ACC112 (cell line): ENCODE data around the gene UFSP1.
"Not testable (repeated sequence)": the region's sequence is repeated elsewhere in the genome, so short reads cannot be mapped to it uniquely, and the experiment has no call there.

Source experiments
- H2AFZ ChIP-seq: fragments of 200-600 bp; sonication (generic); one replicate; pipeline ENCODE4 v1.6.0; 2017; ENCODE audit warnings: antibody characterized with exemption, low read length; ENCODE audit not compliant: unreplicated experiment
- H3K27ac ChIP-seq: fragments of 200-600 bp; sonication (generic); 2 replicates; pipeline ENCODE4 v1.5.1; 2014; ENCODE audit warnings: low read depth, mild to moderate bottlenecking, antibody characterized with exemption, low read length, moderate library complexity
- H3K27me3 ChIP-seq: fragments of 200-600 bp; sonication (generic); 2 replicates; pipeline ENCODE4 v1.6.1; 2014; ENCODE audit warnings: mild to moderate bottlenecking, antibody characterized with exemption, low read length, moderate library complexity, mixed read lengths; ENCODE audit not compliant: insufficient read depth
- H3K36me3 ChIP-seq: fragments of 200-600 bp; sonication (generic); 2 replicates; pipeline ENCODE4 v1.6.1; 2016; ENCODE audit warnings: mild to moderate bottlenecking, antibody characterized with exemption, low read length, moderate library complexity, mixed read lengths; ENCODE audit not compliant: insufficient read depth
- H3K4me1 ChIP-seq: fragments of 200-600 bp; sonication (generic); one replicate; pipeline ENCODE4 v1.6.1; 2016; ENCODE audit warnings: low read length, mixed read lengths; ENCODE audit not compliant: insufficient read depth, unreplicated experiment, control insufficient read depth
- H3K4me3 ChIP-seq: fragments of 200-600 bp; sonication (generic); 2 replicates; pipeline ENCODE4 v1.5.1; 2014; ENCODE audit warnings: mild to moderate bottlenecking, low read depth, low read length
- H3K79me2 ChIP-seq: fragments of 200-600 bp; sonication (generic); one replicate; pipeline ENCODE4 v1.6.0; 2016; ENCODE audit warnings: low read length; ENCODE audit not compliant: control insufficient read depth, unreplicated experiment, insufficient read depth

The UFSP1 gene

DNA sequence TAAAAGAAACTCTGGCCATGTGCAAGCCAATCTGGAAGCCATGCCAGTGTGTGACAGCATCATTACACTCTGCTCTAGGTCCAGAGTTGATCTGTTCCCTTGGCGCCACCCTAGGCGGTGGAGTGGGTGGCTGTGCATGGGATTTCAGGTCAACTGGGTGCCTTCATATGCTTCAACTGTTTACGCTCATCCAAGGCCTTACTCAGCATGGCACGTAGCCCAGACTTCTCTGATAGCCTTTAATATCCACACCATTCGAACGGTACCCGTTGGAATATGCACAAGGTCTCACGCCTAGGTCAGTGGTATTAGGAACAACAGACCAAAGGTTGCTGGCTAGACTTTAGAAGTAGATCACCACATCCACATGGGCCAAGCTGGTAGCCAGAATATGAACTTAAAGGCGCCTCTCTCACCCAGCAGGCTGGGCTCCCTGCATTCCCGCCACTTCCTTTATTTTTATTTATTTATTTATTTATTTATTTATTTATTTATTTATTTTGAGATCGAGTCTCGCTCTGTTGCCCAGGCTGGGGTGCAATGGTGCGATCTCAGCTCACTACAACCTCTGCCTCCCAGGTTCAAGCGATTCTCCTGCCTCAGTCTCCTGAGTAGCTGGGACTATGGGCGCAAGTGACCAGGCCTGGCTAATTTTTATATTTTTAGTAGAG lies 24.8 kb upstream of the UFSP1 start:
- Histone ChIP-seq H3K27me3 (0 out of 2 replicates have a peak, but pooled peaks cover 3% of the 10 kb centered on the region), H3K4me3 (no peak overlapping the region), H3K27ac (no peak overlapping the region), H3K36me3 (no peaks in the 10 kb centered on the region), H2AFZ (no peak overlapping the region), H3K4me1 (no peaks in the 10 kb centered on the region), H3K79me2 (no peaks in the 10 kb centered on the region)

DNA sequence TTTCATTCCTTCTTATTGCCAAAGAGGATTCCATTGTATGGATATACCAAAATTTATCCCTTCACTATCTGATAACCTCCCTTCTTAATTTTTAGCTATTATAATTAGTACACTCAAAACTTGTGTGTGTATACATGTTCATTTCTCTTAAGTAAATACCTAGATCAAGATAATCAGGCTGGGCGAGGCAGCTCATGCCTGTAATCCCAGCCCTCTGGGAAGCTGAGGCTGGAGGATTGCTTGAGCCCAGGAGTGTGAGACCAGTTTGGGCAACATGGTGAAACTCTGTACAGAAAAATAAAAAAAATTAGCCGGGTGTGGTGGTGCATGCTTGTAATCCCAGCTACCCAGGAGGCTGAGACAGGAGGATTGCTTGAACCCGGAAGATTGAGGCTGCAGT lies 22.0 kb upstream of the UFSP1 start:
- H3K4me1 ChIP-seq, result no peaks in the 10 kb centered on the region
- H3K4me3 ChIP-seq, result no peak overlapping the region
- H2AFZ ChIP-seq, result no peak overlapping the region
- peaks cover 3% of the 10 kb centered on the region; the same call in 1 of the 2 replicates for H3K27me3 ChIP-seq
- H3K79me2 ChIP-seq, result no peaks in the 10 kb centered on the region
- no peaks in the 10 kb centered on the region for H3K36me3 ChIP-seq
- H3K27ac ChIP-seq, result no peak overlapping the region

DNA sequence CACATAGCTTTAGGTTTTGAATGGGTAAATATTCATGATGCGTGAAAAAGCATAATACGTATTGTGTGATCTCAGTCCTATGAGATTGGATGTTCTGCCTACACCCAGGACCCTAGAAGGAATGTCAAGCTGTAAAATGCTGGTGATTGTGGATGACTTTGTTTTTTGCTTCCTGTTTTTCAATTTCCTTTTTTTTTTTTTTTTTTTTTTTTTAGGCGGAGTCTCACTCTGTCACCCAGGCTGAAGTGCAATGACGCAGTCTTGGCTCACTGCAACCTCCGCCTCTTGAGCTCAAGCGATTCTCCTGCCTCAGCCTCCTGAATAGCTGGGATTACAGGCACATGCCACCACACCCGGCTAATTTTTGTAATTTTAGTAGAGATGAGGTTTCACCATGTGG lies 20.9 kb upstream of the UFSP1 start:
- not testable (repeated sequence) for H2AFZ ChIP-seq, H3K79me2 ChIP-seq, H3K4me1 ChIP-seq, H3K27me3 ChIP-seq, H3K27ac ChIP-seq, H3K4me3 ChIP-seq, H3K36me3 ChIP-seq

- peaks cover 3% of the 10 kb centered on the region; the same call in 1 of the 2 replicates for H3K27me3 ChIP-seq
- H3K36me3 ChIP-seq, result no peaks in the 10 kb centered on the region
- no peak overlapping the region for H2AFZ ChIP-seq
- H3K27ac ChIP-seq, result no peak overlapping the region
- no peaks in the 10 kb centered on the region for H3K79me2 ChIP-seq
- no peak overlapping the region for H3K4me3 ChIP-seq
- no peaks in the 10 kb centered on the region for H3K4me1 ChIP-seq
These were observed 19.0 kb upstream of the UFSP1 start for GRCh38 chr7:100908512-100908911.

GRCh38 chr7:100902638-100903037 lies 13.1 kb upstream of the UFSP1 start:
- Histone ChIP-seq H3K4me1 (no peaks in the 10 kb centered on the region), H3K27me3 (peaks cover 5% of the 10 kb centered on the region; the same call in 1 of the 2 replicates), H3K27ac (no peak overlapping the region)

GRCh38 chr7:100901921-100902332 lies 12.4 kb upstream of the UFSP1 start:
- no peak overlapping the region for H3K4me3 ChIP-seq
- H2AFZ ChIP-seq, result no peak overlapping the region
- H3K36me3 ChIP-seq, result no peaks in the 10 kb centered on the region
- H3K79me2 ChIP-seq, result no peaks in the 10 kb centered on the region
- no peak overlapping the region for H3K27ac ChIP-seq
- H3K4me1 ChIP-seq, result no peaks in the 10 kb centered on the region
- H3K27me3 ChIP-seq, result peaks cover 10% of the 10 kb centered on the region; the same call in 1 of the 2 replicates

More at GRCh38 chr7:100902638-100903037, 13.1 kb upstream of the UFSP1 start:
- no peaks in the 10 kb centered on the region for H3K36me3 ChIP-seq
- H3K4me3 ChIP-seq, result no peak overlapping the region
- H2AFZ ChIP-seq, result no peak overlapping the region
- H3K79me2 ChIP-seq, result no peaks in the 10 kb centered on the region

DNA sequence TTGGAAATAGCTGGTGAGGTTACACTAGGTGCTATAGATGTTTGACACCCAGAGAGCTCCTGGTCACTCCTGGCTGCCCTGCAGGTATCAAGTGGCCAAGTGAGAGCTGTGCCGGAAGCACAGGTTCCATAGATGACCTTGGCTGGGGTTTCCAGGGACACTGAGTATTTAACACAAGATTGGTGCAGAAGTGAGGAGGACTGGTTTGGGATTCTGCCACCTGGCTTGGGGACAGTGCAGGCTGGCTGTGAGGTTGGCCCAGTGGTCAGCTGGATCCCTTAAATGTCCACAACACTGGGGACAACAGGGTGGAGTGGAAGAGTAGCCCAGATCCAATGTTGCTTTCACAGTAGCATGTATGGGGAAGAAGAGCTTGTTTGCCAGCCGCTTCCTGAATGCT lies 11.5 kb upstream of the UFSP1 start:
- no peaks in the 10 kb centered on the region for H3K79me2 ChIP-seq
- no peak overlapping the region for H3K4me3 ChIP-seq
- H3K27me3 ChIP-seq, result peaks cover 18% of the 10 kb centered on the region
- no peaks in the 10 kb centered on the region for H3K4me1 ChIP-seq
- H3K36me3 ChIP-seq, result no peaks in the 10 kb centered on the region
- H2AFZ ChIP-seq, result no peak overlapping the region
- H3K27ac ChIP-seq, result no peak overlapping the region

DNA sequence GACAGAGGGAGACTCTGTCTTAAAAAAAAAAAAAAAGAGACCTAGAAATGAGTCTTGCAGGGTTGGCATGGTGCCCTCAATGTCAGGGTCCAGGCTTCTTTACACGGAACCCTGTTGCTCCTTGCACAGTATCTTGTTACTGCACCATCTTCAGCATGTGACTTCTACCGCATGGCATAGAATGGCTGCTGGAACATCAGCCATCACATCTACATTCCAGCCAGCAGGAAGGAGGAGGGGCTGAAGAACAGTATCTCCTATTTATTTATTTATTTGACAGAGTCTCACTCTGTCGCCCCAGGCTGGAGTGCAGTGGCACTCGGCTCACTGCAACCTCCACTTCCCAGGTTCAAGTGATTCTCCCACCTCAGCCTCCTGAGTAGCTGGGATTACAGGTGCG lies 9.9 kb upstream of the UFSP1 start:
- Histone ChIP-seq H2AFZ (no peak overlapping the region), H3K4me3 (no peak overlapping the region), H3K27ac (no peak overlapping the region), H3K79me2 (no peaks in the 10 kb centered on the region), H3K4me1 (peaks cover 4% of the 10 kb centered on the region), H3K27me3 (peaks cover 27% of the 10 kb centered on the region), H3K36me3 (no peaks in the 10 kb centered on the region)

DNA sequence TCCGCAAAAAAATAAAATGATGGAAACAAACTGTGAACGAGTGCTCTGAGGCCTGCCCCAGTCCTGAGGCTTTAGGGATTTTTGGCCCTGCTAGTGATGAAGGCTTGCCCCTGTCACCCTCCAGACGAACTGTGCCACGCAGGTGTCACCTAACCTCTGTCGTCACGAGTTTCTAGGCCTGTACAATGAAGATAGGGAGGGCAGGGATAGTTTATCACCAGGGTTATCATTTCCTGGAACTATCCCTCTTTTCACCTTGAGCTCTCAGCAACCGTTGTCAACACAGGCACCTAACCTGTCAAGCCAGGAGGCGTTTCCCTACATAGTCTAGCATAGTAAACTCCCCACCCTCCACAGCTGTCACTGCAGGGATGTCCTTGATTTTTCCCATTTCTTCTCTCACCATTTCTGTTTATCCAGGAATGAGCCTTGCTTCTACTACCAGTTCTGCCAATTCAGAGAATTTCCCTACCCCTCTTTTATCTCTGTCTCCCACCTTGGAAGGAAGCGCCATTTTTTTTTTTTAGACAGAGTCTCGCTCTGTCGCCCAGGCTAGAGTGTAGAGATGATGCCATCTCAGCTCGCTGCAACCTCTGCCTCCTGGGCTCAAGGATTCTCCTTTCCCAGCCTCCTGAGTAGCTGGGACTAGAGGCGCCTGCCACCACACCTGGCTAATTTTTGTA lies 8.4 kb upstream of the UFSP1 start:
- Histone ChIP-seq H3K4me3 (no peak overlapping the region), H3K36me3 (no peaks in the 10 kb centered on the region), H3K27me3 (peaks cover 27% of the 10 kb centered on the region), H2AFZ (no peak overlapping the region), H3K4me1 (peaks cover 4% of the 10 kb centered on the region), H3K27ac (no peak overlapping the region), H3K79me2 (no peaks in the 10 kb centered on the region)

DNA sequence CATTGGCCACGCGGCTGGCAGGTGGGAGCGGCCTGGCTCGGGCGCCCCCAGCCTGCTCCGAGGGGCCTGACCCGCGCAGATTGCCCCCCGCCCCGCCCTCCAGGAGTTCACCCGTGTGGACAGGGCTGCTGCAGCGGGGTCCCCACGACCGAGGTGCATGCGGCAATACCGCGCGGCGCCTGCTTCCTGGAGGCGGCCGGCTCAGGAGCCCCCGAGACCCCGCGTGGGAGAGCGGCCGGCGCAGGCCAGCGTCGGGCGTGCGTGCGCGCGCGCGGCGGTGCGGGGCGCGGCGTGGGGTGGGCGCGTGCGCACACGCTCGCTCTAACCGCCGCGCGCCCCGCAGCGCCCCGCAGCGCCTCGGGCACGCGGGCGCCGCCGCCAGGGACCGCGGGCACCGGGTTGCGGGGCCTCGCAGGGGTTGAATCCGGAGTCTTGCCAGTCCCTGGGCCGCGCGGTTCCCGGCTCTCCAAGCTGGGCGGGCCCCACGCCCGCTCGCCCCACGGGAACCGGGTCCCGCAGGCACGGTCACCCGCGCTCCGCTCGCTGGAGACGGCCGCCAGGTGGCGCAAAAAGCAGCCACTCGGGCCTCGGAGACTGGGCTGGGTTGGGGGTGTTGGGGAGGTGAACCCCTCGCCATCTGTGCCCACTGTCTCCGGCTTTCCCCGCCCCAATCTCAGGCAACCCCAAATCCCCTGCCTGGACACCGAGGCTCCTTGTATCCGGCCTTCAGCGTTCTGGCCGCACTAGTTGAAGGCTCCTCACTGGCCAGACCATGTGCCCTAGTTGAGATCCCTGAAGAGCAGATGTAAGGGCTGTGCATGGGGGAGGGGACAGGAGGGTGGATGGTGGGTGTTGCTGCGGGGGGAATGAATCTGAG lies 7.5 kb upstream of the UFSP1 start:
- Histone ChIP-seq H3K4me3 (0 out of 2 replicates have a peak overlapping the region, but pooled peaks have one; percentile 4), H3K36me3 (no peaks in the 10 kb centered on the region), H3K27me3 (peaks cover 27% of the 10 kb centered on the region), H3K4me1 (peaks cover 4% of the 10 kb centered on the region), H2AFZ (no peak overlapping the region), H3K79me2 (no peaks in the 10 kb centered on the region), H3K27ac (no peak overlapping the region)
